ENCODE measurements around the gene ARSA. TPM values are rescaled to one million over a fixed set of nuclear protein-coding genes. Genes with fewer than 3 reads are reported as not detected.
"Not testable (repeated sequence)": the region's sequence is repeated elsewhere in the genome, so short reads cannot be mapped to it uniquely, and the experiment has no call there.

The ARSA gene
- total RNA-seq, 2 donors from 2014 or later = 30.7 to 38.9 TPM

- no peaks in the 10 kb centered on the region for H3K27me3 ChIP-seq
- H3K27ac ChIP-seq = no peak overlapping the region
- H3K9me3 ChIP-seq = no peaks in the 10 kb centered on the region
- no peak for DNase-seq (ENCODE audit: low spot score)
- H3K4me1 ChIP-seq = no peaks in the 10 kb centered on the region
- TF ChIP-seq CTCF (IDR thresholded peaks at IDR 0.05) = no peak
- no peaks in the 10 kb centered on the region for H3K36me3 ChIP-seq
- H3K4me3 ChIP-seq = no peak overlapping the region
Measured at GRCh38 chr22:50611341-50612060, 16.5 kb downstream of the ARSA start.

GRCh38 chr22:50610581-50610980 lies 17.4 kb downstream of the ARSA start:
- no peak for DNase-seq (ENCODE audit: low spot score)
- Histone ChIP-seq H3K4me1 (no peaks in the 10 kb centered on the region), H3K27ac (no peak overlapping the region), H3K9me3 (no peaks in the 10 kb centered on the region), H3K36me3 (no peaks in the 10 kb centered on the region), H3K4me3 (no peak overlapping the region), H3K27me3 (no peaks in the 10 kb centered on the region)
- no peak for TF ChIP-seq CTCF (IDR thresholded peaks at IDR 0.05)

GRCh38 chr22:50610041-50610451 lies 17.9 kb downstream of the ARSA start:
- no peak for TF ChIP-seq CTCF (IDR thresholded peaks at IDR 0.05)
- Histone ChIP-seq H3K4me1 (no peaks in the 10 kb centered on the region), H3K36me3 (no peaks in the 10 kb centered on the region), H3K9me3 (no peaks in the 10 kb centered on the region), H3K27me3 (no peaks in the 10 kb centered on the region), H3K27ac (no peak overlapping the region), H3K4me3 (no peak overlapping the region)
- no peak for DNase-seq (ENCODE audit: low spot score)

GRCh38 chr22:50609599-50609998 lies 18.4 kb downstream of the ARSA start:
- DNase-seq (ENCODE audit: low spot score) = no peak
- no peaks in the 10 kb centered on the region for H3K4me1 ChIP-seq
- no peaks in the 10 kb centered on the region for H3K36me3 ChIP-seq
- no peaks in the 10 kb centered on the region for H3K27me3 ChIP-seq
- H3K9me3 ChIP-seq = no peaks in the 10 kb centered on the region
- H3K27ac ChIP-seq = no peak overlapping the region
- TF ChIP-seq CTCF (IDR thresholded peaks at IDR 0.05) = no peak
- H3K4me3 ChIP-seq = no peak overlapping the region

GRCh38 chr22:50608996-50609395 lies 19.0 kb downstream of the ARSA start:
- H3K4me1 ChIP-seq = peaks cover 0 to 1% of the 10 kb centered on the region in 2 donors
- no peak overlapping the region for H3K27ac ChIP-seq
- H3K9me3 ChIP-seq = no peaks in the 10 kb centered on the region
- H3K36me3 ChIP-seq = no peaks in the 10 kb centered on the region
- TF ChIP-seq CTCF (IDR thresholded peaks at IDR 0.05) = no peak
- DNase-seq (ENCODE audit: low spot score) = no peak
- no peak overlapping the region for H3K4me3 ChIP-seq
- H3K27me3 ChIP-seq = peaks cover 0 to 1% of the 10 kb centered on the region in 2 donors

GRCh38 chr22:50608058-50608840 lies 19.7 kb downstream of the ARSA start:
- not testable (repeated sequence) for H3K4me3 ChIP-seq; H3K27me3 ChIP-seq; DNase-seq (ENCODE audit: low spot score); H3K9me3 ChIP-seq; H3K36me3 ChIP-seq; H3K4me1 ChIP-seq; H3K27ac ChIP-seq

Measured in right atrium auricular region (tissue), 2 donors.